Natural killer cell treated with Interleukin-12 subunit alpha and Interleukin-12 subunit beta and Interleukin-15 and Interleukin-18, amount 100 ng/mL, for 72 hours (primary cell): ENCODE results near the gene CD209. TPM values are rescaled to one million over a fixed set of nuclear protein-coding genes. Genes with fewer than 3 reads are reported as not detected.

Experiments
- ATAC-seq, 2 donors: fragments of 150-1000 bp; cut with Tn5 transposase in 1 of 2; sonication (Bioruptor Pico), chemical (Tn5 transposase) in 1 of 2; 2 replicates each; pipeline ENCODE4 v1.10.0; 2021
- DNase-seq: peaks from one replicate; pipeline ENCODE4 v3.0.0; 2022; ENCODE audit warnings: low spot score
- H3K27ac Mint-ChIP-seq, 2 donors: 1 replicate in 1 of 2; 2 replicates in 1 of 2; pipeline ENCODE4 v1.8.0; 2022; ENCODE audit warnings: mixed read lengths in 2 of 2, mild to moderate bottlenecking in 1 of 2, moderate library complexity in 1 of 2
- H3K27me3 Mint-ChIP-seq, 2 donors: 1 replicate in 1 of 2; 2 replicates in 1 of 2; pipeline ENCODE4 v1.8.0; 2022; ENCODE audit warnings: mixed read lengths in 2 of 2
- H3K36me3 Mint-ChIP-seq: one replicate; pipeline ENCODE4 v1.8.0; 2022; ENCODE audit warnings: mixed read lengths
- H3K4me1 Mint-ChIP-seq, 2 donors: 1 replicate in 1 of 2; 2 replicates in 1 of 2; pipeline ENCODE4 v1.8.0; 2022; ENCODE audit warnings: low read depth in 2 of 2, mixed read lengths in 2 of 2, mild to moderate bottlenecking in 1 of 2
- H3K4me3 Mint-ChIP-seq: one replicate; pipeline ENCODE4 v1.8.0; 2022; ENCODE audit warnings: mixed read lengths
- H3K9me3 Mint-ChIP-seq: 2 replicates; pipeline ENCODE4 v1.8.0; 2022; ENCODE audit warnings: mixed read lengths
- total RNA-seq, 2 donors: library from RNA; stranded (reverse); gene quantifications; one replicate each; pipeline ENCODE4 v1.2.3, GENCODE V29; 2022

Gene CD209
- total RNA-seq, 2 donors from 2014 or later, result not detected

GRCh38 chr19:7704280-7705060 lies 42.9 kb downstream of the CD209 start:
- Mint-ChIP-seq H3K27me3 (peaks cover 16 to 17% of the 10 kb centered on the region in 2 donors), H3K27ac (no peak overlapping the region), H3K9me3 (no peaks in the 10 kb centered on the region), H3K36me3 (no peaks in the 10 kb centered on the region), H3K4me3 (no peak overlapping the region), H3K4me1 (peaks cover 21 to 24% of the 10 kb centered on the region in 2 donors)
- no peak for DNase-seq
- no peak for ATAC-seq

GRCh38 chr19:7703332-7703731 lies 44.0 kb downstream of the CD209 start:
- H3K27ac Mint-ChIP-seq, result no peak overlapping the region
- peaks cover 25 to 29% of the 10 kb centered on the region in 2 donors for H3K4me1 Mint-ChIP-seq
- no peak overlapping the region for H3K4me3 Mint-ChIP-seq
- H3K27me3 Mint-ChIP-seq, result peaks cover 23% of the 10 kb centered on the region in 2 donors
- H3K36me3 Mint-ChIP-seq, result no peaks in the 10 kb centered on the region
- no peak for DNase-seq
- ATAC-seq, result no peak
- no peaks in the 10 kb centered on the region for H3K9me3 Mint-ChIP-seq

GRCh38 chr19:7701654-7702457 lies 45.5 kb downstream of the CD209 start, which contains the start of gene FCER2:
FCER2 (minus strand) TSS chr19:7702131; CDS start chr19:7699760, 2,371 bp downstream.
- no peaks in the 10 kb centered on the region for H3K9me3 Mint-ChIP-seq
- H3K27ac Mint-ChIP-seq, result peak within 1 kb of the TSS in 1 of 2 donors; percentile 9

GRCh38 chr19:7701049-7701653 lies 46.2 kb downstream of the CD209 start:
- Mint-ChIP-seq H3K4me3 (no peak overlapping the region), H3K36me3 (no peaks in the 10 kb centered on the region), H3K27ac (no peak overlapping the region), H3K9me3 (no peaks in the 10 kb centered on the region), H3K27me3 (peaks cover 23 to 26% of the 10 kb centered on the region in 2 donors), H3K4me1 (peaks cover 17 to 25% of the 10 kb centered on the region in 2 donors)
- ATAC-seq (no peak), DNase-seq (no peak)

More at GRCh38 chr19:7701654-7702457, 45.5 kb downstream of the CD209 start, which contains the start of gene FCER2:
- Mint-ChIP-seq H3K27me3 (peaks cover 23 to 25% of the 10 kb centered on the region in 2 donors), H3K4me3 (no peak within 1 kb of the TSS), H3K4me1 (peaks cover 24 to 29% of the 10 kb centered on the region in 2 donors), H3K36me3 (no peaks in the 10 kb centered on the region)
- DNase-seq (no peak), ATAC-seq (no peak)

DNA sequence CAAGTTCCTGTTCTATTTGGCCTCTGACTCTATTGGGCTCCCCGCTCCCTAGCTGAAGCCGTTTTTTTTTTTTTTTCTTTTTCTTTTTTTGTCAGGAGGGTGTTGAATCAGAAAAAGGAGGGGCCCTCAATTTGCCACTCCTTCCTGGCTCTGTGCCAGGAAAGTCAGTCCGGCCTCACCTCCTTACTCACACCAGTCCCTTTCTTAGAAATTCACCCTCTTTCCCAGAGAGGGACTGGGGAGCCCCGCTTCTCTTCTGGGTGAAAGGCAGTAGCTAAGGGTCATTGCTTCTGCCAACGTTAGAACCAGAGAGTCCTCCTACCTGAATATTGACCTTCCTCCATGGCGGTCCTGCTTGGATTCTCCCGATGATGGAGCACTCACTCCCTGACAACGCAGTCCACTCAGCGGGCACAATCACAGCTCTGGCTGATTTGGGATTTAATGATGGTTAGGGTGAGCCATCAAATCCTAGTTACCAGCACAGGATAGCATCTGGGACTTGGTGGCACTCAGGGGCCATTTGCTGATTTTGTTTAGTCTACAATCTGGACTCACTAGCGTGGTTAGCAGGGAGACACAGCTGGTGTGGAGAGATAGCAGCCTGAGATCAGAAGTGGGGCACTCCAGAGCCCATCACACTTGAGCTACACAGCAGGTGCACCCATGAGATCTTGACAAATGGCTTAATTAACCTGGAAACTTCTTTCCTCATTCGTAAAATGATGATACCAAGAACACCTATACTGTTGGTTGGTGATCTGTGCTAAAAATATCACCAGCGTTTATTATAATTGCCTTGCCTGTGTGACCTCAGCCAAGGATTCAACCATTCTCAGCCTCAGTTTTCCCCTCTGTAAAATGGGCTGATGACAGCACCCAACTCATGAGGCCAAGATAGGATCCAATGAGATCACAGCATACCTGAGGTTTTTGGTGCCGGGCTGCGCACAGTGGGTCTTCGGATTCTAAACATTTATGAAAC lies 47.6 kb downstream of the CD209 start:
- peaks cover 23% of the 10 kb centered on the region in 2 donors for H3K27me3 Mint-ChIP-seq
- peak overlapping the region in 1 of 2 donors; percentile 35 for H3K27ac Mint-ChIP-seq
- DNase-seq, result no peak
- H3K4me1 Mint-ChIP-seq, result peaks cover 9 to 14% of the 10 kb centered on the region in 2 donors
- no peaks in the 10 kb centered on the region for H3K9me3 Mint-ChIP-seq
- H3K4me3 Mint-ChIP-seq, result no peak overlapping the region
- H3K36me3 Mint-ChIP-seq, result no peaks in the 10 kb centered on the region
- peak in 1 of 2 donors; percentile 53 for ATAC-seq

DNA sequence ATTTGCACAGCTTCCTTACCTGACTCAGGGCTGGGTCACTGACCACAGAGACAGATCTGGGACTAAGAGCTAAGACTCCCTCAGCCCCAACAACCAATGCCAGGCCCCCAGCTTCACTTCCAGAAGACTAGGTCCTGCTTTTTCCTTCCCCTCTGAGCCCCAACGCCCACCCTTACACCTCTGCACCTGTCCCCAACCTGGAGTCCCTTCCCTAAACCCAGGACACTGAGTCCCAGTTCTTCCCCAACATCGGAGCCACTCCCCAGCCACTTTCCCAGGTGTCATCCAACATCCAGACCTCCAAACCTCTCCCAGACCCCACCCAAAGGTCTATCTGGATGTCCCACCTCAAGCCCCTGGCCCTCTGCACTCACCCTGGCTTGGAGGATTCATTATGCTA lies 48.3 kb downstream of the CD209 start:
- Mint-ChIP-seq H3K27ac (no peak overlapping the region), H3K4me1 (peaks cover 9 to 12% of the 10 kb centered on the region in 2 donors), H3K36me3 (no peaks in the 10 kb centered on the region), H3K9me3 (no peaks in the 10 kb centered on the region), H3K4me3 (no peak overlapping the region), H3K27me3 (peaks cover 22 to 23% of the 10 kb centered on the region in 2 donors)
- ATAC-seq (no peak), DNase-seq (no peak)

GRCh38 chr19:7698583-7698982 lies 48.8 kb downstream of the CD209 start:
- H3K4me1 Mint-ChIP-seq, result peaks cover 9 to 12% of the 10 kb centered on the region in 2 donors
- H3K36me3 Mint-ChIP-seq, result no peaks in the 10 kb centered on the region
- H3K27ac Mint-ChIP-seq, result no peak overlapping the region
- ATAC-seq, result no peak
- no peak overlapping the region for H3K4me3 Mint-ChIP-seq
- H3K9me3 Mint-ChIP-seq, result no peaks in the 10 kb centered on the region
- no peak for DNase-seq
- H3K27me3 Mint-ChIP-seq, result peaks cover 17 to 20% of the 10 kb centered on the region in 2 donors

DNA sequence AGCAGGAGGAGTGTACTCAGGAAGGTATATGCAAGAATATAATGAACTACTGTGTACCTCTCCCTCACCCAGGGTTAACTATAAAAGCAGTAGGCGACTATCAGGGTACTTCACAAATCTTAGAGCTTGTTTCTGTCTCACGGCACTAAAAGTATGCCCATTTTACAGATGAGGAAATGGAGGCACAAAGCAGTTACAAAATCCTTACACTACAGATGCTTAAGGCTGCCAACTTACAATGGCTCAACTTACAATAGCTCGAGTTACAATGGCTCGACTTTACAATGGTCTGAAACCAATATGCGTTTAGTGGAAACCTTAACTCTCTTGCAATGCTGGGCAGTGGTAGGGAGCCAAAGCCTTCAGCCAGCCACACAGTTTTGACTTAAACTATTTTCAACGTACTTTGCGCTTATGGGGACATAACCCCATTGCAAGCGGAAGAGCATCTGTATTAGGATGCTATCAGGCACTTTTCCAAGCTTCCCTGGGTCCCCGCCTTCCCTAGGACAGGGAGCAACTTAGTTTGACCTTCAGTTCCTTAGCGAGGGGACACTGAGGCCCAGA lies 49.5 kb downstream of the CD209 start:
- ATAC-seq, result no peak
- Mint-ChIP-seq H3K4me3 (no peak overlapping the region), H3K36me3 (no peaks in the 10 kb centered on the region), H3K27me3 (peaks cover 15 to 20% of the 10 kb centered on the region in 2 donors), H3K27ac (no peak overlapping the region), H3K9me3 (no peaks in the 10 kb centered on the region), H3K4me1 (peaks cover 9 to 12% of the 10 kb centered on the region in 2 donors)
- no peak for DNase-seq

- Mint-ChIP-seq H3K36me3 (no peaks in the 10 kb centered on the region), H3K4me3 (no peak overlapping the region), H3K27me3 (peaks cover 7 to 12% of the 10 kb centered on the region in 2 donors), H3K9me3 (no peaks in the 10 kb centered on the region), H3K27ac (no peak overlapping the region), H3K4me1 (peaks cover 5 to 8% of the 10 kb centered on the region in 2 donors)
- ATAC-seq (no peak), DNase-seq (no peak)
Observed at GRCh38 chr19:7694499-7694898, 52.8 kb downstream of the CD209 start.

DNA sequence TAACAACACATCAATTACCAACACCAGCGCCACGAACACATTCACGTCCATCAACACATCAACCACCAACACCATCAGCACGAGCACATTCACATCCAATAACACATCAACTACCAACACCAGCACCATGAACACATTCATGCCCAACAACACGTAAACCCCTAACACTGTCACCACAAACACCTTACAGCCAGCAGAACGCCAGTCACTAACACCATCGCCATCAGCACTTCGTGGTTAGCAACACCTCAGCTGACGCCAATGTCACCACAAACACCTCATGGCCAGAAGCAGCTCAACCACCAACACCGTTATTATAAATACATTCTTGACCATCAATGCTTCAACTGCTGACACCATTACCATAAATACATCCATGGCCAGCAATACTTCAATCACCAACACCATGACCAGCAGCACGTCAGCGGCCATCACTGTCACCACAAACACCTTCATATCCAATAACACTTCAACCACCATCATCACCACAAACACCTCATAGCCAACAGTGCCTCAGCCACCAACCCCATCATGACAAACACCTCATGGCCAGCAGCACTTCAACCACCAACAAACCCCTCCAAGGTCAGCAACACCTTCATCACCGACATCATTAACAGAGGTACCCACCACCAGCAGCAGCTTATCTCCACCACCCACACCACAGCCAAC lies 54.8 kb downstream of the CD209 start:
- ATAC-seq (peak; percentile 75 to 86), DNase-seq (peak; percentile 73)
- Mint-ChIP-seq H3K9me3 (no peaks in the 10 kb centered on the region), H3K4me3 (no peak overlapping the region), H3K27ac (no peak overlapping the region), H3K36me3 (no peaks in the 10 kb centered on the region), H3K27me3 (peaks cover 0 to 3% of the 10 kb centered on the region in 2 donors), H3K4me1 (peaks cover 0 to 2% of the 10 kb centered on the region in 2 donors)

- no peaks in the 10 kb centered on the region for H3K36me3 Mint-ChIP-seq
- peaks cover 0 to under 1% of the 10 kb centered on the region in 2 donors for H3K4me1 Mint-ChIP-seq
- no peak for DNase-seq
- peaks cover 0 to 1% of the 10 kb centered on the region in 2 donors for H3K27me3 Mint-ChIP-seq
- no peak overlapping the region for H3K27ac Mint-ChIP-seq
- H3K9me3 Mint-ChIP-seq, result no peaks in the 10 kb centered on the region
- peak; percentile 56 to 74 for ATAC-seq
- H3K4me3 Mint-ChIP-seq, result no peak overlapping the region
Observed at GRCh38 chr19:7691497-7691896, 55.8 kb downstream of the CD209 start.

GRCh38 chr19:7690779-7691258 lies 56.5 kb downstream of the CD209 start:
- Mint-ChIP-seq H3K4me1 (no peaks in the 10 kb centered on the region), H3K27me3 (no peaks in the 10 kb centered on the region), H3K36me3 (no peaks in the 10 kb centered on the region), H3K4me3 (no peak overlapping the region), H3K9me3 (no peaks in the 10 kb centered on the region), H3K27ac (no peak overlapping the region)
- ATAC-seq, result peak; percentile 53 to 65
- no peak for DNase-seq
